VCaP (cell line): Measurements from ENCODE around the gene NUBPL.

Source experiments
- H3K27ac ChIP-seq: fragments of 450-650 bp; 2 replicates; pipeline ENCODE4 v1.5.1; 2017
- CTCF ChIP-seq: fragments of 450-650 bp; conservative IDR thresholded peaks from 2 replicates; pipeline ENCODE4 v1.5.1; 2017; ENCODE audit warnings: mild to moderate bottlenecking, moderate library complexity

The NUBPL gene

GRCh38 chr14:31894351-31894750 is 333.1 kb downstream of the NUBPL start:
- no peak for TF ChIP-seq CTCF
- H3K27ac ChIP-seq = peak overlapping the region; percentile 73

GRCh38 chr14:31895206-31895605 is 334.0 kb downstream of the NUBPL start:
- H3K27ac ChIP-seq = no peak overlapping the region
- no peak for TF ChIP-seq CTCF

- no peak for TF ChIP-seq CTCF
- H3K27ac ChIP-seq = no peak overlapping the region
These were observed 334.4 kb downstream of the NUBPL start for GRCh38 chr14:31895646-31896045.

- peak; percentile 18; the same call in 1 of the 2 replicates for TF ChIP-seq CTCF
- no peak overlapping the region for H3K27ac ChIP-seq
These were observed 336.5 kb downstream of the NUBPL start for GRCh38 chr14:31897581-31898186.

- no peak overlapping the region for H3K27ac ChIP-seq
- no peak for TF ChIP-seq CTCF
These were observed 337.8 kb downstream of the NUBPL start for GRCh38 chr14:31898838-31899528.

DNA sequence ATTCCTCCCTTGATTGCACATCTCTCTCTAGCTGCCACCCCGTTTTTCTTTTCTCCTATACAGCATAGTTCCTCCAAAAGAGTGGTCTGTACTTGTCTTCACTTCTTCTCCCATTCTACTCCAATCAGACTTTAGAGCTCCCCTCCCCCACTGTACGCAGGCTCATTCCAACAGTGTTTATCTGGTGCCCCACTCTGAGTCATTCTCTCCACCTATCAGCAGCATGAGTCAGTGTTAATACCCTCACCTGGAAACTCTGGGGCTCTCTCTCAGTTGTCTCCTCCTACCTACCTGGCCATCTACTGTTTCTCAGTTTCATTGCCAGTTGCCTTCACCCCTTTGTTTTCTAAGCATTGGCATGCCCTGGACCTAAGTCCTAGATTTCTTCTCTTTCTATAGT is 340.8 kb downstream of the NUBPL start:
- H3K27ac ChIP-seq = no peak overlapping the region
- no peak for TF ChIP-seq CTCF

- H3K27ac ChIP-seq = no peak overlapping the region
- TF ChIP-seq CTCF = no peak
These were observed 341.9 kb downstream of the NUBPL start for GRCh38 chr14:31902945-31903646.
